HG03378 (cell line): ENCODE results near the gene CDH1.

Experiments
- ATAC-seq: cut with Tn5 transposase; IDR thresholded peaks from one replicate; pipeline ENCODE4 v1.9.1; 2021; ENCODE audit warnings: mild to moderate bottlenecking, moderate library complexity; ENCODE audit not compliant: unreplicated experiment

The CDH1 gene

DNA sequence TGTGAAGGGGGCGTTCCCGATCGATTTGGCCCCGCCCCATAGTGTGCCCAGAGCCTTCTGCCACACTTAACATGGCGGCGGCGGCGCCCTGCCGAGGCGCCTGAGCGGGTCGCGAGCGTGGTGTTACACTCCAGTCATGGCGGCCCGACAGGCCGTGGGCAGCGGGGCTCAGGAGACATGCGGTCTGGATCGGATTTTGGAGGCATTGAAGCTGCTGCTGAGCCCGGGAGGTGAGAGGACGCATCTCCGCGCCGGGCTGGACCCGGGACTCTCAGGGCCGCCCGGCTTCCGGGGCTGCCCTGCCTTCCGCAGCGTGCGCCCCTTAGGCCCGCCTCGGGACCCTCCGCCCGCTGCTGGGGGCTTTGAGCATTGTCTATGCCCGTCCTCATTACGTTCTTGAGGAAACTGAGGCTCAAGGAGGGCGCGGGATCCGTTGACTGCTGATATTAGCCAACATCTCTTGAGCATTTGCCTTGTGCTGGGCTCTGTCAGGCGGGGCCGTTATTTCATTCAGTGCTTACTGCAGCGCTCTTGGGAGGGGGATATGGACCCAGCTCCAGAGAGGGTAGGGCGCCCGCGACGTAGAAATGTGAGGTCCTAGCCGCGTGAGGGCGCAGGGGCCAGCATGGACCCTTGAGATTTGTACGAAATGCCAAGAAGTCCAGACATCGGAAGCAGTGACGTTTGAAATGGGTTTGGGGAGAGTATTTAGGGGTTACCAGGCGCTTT lies 106.6 kb downstream of the CDH1 start, which contains the start of gene TANGO6:
Gene TANGO6, plus strand, starts transcription at position 50 of the 729 bp plus-strand sequence. Its CDS starts 87 bp downstream, at position 137.
- ATAC-seq: peak; percentile 74

DNA sequence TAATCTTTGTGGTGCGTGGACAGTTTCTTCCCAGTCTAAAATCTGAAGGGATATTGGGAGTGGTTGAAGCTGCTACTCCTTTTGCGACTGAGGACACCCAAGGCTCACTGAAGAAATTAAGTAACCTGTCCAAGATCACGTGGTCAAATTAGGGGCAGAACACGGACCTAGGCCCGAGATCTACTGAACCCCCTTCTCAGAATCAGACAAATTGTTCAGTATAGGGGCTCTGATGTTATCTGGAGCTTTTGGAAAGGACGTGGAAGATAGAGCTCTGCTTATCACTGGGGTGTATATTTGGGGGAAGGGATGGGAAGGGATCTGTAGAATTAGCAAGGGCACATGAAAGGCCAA lies 107.1 kb downstream of the CDH1 start:
- no peak for ATAC-seq

DNA sequence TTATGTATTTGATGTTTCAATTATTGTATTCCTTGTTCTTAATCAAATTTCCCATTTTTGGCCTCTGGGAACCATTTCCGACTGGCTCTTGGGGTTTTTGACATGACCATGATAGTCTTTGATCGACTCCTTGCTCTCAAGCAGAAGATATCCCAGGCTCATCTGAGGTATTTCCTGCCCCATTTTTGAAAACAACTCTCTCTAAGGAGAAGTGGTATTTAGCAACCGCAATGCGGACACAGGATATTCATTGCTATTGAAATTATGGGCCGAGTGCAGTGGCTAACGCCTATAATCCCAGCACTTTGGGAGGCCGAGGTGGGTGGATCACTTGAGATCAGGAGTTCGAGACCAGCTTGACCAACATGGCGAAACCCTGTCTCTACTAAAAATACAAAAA lies 111.7 kb downstream of the CDH1 start:
- ATAC-seq: no peak

DNA sequence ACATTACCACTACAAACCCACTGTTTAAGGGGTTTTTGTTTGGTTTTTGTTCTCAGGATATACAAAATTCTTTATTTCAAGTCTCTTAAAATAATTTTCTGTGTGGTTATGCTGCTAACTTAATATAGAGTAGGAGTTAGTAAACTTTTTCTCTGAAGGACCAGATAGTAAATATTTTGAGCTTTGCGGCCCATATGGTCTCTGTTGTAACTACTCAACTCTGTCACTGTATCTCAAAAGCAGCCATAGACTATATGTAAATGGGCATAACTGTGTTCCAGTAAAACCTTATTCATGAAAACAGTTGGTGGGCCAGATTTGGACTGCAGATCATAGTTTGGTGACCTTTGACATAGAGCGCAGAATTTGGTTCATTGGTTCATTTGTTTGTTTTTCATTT lies 113.4 kb downstream of the CDH1 start:
- ATAC-seq: no peak

DNA sequence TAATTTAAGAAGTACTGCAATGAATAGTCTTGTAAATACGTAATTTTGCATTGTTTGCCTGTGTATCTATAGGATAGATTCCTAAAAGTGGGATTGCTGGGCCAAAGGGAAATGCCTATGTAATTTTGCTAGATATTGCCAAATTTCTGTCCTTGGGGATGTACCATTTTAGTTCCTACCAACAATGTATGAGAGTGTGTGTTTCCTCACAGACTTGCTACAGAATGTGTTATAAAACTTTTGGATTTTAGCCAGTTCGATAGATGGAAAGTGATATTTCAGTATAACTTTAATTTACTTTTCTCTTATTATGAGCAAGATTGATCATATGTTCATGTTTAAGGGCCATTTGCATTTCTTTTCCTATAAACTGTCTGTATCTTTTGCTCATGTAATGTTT lies 114.5 kb downstream of the CDH1 start:
- no peak for ATAC-seq

DNA sequence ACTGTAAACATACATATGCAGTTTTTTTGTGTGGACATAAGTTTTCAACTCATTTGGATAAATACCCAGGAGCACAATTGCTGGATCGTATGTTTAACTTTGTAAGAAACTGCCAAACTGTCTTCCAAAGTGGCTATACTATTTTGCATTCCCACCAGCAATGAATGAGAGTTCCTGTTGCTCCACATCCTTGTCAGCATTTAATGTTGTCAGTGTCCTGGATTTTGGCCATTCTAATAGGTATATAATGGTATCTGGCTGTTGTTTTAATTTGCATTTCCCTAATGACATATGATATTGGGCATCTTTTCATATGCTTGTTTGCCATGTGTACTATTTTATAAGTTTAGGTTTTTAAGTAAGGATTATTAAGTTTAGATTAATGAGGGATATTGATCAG lies 120.4 kb downstream of the CDH1 start:
- ATAC-seq: no peak

DNA sequence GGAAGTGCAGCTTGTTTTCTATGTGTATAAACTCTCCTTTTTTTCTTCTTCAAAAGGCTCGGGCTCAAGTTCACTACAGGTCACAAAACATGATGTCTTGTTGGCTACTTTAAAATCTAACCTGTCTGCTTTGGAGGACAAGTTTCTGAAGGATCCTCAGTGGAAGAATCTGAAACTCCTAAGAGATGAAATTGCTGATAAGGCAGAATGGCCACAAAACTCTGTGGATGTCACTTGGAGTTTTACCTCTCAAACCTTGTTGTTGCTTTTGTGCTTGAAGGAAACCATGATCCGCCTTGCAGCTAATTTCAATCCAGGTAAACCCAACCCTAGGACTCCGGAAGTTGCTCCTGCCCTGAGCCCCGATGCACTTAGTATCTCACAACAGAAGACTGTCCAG lies 122.7 kb downstream of the CDH1 start:
- ATAC-seq: no peak

DNA sequence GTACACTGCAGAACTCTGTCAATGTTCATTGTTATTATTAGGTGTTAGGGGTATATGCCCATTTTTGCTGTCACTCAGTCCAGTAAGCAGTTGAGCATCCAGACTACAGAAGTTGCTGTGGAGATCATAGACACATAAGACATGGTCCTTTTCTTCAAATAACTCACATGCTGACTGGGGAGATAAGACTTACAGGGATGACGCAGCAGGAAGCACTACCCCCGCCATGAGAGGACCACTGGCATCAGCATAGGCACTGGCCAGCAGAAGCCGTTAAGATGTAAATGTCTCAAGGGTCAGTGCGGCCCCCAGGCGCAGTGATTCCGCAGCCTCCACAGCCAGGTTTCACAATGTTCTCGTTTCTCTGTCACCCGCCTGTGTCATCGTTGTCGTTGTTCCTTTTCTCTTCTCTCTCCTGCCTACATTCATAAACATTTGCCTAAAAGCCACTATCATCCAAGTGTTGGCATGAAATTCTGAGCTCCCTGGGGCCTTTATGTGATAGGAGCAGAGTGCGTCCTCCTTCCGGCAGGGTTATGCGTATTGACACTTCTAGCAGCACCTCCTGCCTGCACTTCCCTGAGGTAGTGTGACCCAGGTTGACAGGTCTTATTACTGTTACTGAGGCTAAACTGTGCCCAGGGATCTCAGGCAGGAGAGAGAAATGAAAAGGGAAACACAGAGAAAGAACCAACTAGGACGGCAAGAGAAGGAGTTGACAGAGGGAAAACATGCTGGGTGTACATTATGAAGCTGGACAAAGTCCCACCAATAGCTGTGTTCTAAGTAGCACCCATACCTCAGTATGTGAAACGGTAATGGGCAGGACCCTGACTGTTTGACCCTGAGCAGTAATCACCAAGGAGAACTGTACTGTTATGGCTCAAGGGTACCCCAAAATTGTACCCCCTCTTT lies 124.1 kb downstream of the CDH1 start:
- ATAC-seq: no peak

DNA sequence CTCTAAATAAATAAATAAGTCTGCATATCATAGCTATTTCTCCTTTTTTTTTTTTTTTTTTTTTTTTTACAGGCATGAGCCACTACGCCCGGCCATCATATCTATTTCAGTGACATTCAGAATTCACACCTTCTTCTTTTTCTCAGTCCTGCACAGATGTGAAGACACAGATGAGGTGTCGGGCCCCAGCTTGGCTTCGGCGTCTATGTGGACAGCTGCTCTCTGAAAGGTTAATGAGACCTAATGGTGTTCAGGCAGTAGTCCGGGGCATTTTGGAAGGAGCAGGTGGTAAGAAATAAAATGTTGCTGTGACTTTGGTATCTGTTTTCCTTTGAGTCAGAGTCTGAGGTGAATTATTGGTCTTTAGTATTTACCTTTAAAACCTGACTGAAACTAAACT lies 129.8 kb downstream of the CDH1 start:
- ATAC-seq: no peak

DNA sequence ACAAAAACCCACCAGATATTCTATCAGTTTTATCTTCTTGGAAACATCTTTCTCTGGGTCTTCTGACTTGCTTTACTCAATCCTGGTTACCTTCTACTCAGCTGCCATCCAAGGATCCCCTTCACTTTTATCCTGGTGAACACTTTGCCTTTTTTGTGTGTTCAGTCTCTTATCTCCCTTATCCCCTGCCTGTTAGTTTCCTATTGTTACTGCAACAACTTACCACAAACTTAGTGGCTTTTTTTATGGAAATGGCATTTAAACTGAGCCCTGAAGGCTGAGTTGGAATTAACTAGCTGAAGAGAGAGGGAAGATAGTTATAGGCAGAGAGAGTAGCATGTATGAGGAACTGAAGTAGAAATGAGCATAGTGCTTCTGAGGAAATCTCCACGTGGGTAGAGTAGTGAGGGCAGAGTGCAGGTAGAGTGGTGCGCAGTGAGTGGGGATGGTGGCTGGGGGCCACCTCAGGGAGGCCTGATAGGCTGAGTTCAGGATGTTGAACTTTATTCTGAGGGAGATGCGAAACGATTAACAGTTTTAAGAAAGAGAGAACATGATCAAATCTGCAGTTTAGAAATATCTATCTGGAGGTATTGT lies 132.5 kb downstream of the CDH1 start:
- no peak for ATAC-seq

DNA sequence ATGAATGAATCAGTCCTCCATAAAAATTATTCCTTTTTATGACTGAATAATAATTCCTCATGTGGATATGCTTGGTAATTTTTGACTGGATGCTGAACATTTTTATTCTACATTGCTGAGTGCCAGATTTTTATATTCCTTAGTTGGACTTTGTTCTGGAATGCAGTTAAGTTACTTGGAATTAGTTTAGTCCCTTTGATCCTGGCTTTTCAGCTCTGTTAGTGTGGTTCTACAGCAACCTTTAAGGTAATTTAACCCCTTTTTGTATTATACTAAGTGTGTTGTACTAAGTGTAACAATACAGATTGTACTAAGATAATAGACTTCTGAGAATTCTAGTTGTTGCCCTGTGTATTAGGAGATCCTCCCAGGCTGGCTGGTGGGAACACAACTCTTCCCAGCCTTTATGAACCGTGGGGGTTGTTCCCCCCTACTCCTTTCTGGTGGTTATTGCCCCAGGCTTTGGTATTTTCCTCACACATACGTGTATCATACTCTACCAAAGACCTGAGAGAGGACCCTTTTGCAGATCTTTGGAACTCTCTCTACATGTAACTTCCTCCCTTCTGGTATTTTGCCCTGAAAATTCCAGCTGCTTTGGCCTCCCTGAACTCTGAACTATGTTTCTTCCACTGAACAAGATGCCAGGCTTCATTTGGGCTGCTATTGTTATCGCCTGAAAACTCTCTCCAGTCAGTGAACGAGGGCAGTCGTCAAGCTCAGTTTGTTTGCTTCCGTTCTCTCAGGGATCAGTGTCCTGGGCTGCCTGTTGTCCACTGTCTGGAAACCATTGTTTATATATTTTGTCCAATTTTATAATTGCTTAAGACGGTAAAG lies 136.8 kb downstream of the CDH1 start:
- no peak for ATAC-seq

DNA sequence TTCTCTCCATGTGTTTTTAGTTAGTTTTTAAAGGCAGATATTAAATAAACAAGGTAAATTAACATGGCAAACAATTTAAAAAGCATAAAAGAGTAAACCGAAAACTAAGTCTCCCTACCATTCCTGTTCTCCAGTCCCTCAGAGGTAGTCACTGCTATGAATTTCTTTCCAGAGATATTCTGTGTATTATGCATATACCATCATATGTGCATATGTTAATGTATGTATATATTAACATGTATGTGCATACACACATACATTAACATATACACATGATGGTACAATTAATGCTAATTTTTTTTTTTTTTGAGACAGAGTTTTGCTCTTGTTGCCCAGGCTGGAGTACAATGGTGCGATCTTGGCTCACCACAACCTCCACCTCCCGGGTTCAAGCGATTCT lies 138.8 kb downstream of the CDH1 start:
- no peak for ATAC-seq

DNA sequence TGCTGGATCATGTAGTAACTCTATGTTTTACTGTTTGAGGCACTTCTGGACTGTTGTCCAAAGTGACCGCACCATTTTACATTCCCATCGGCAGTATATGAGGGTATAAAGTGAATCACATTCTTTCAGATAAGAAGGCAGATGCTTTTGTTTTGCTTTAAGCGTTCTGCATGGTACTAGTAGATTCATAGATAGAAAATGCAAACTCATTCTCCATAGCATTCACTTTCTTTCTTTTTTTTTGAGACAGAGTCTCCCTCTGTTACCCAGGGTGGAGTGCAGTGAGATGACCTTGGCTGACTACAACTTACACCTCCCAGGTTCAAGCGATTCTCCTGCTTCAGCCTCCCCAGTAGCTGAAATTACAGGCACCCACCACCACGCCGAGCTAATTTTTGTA lies 146.6 kb downstream of the CDH1 start:
- ATAC-seq: no peak

DNA sequence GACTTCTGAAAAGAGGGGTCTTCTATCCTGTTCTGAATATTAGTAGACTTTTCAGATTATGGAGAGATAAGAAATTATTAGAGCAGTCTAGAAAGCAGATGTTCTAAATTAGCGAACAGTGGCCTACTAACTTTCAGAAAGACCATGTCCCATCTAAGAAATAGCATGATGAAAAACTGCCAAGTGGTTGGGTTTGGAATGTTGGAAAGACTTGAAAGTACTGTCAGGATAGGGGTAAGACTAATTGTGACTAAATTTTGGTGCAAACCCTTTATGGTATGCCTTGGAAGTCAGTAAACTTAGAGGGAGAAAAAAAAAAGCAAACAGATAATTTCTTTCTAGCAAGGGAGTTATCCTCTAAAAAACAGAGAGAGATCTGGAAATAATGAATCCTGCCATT lies 147.3 kb downstream of the CDH1 start:
- ATAC-seq: no peak
